ENCODE data around the gene ALKBH8.
"Not testable (repeated sequence)": the region's sequence is repeated elsewhere in the genome, so short reads cannot be mapped to it uniquely, and the experiment has no call there.

ALKBH8 gene

GRCh38 chr11:107565219-107565937 is at the start of gene ALKBH8:
Gene ALKBH8, minus strand, starts transcription at chr11:107565735. Its CDS starts 4,842 bp downstream, at chr11:107560893.
- DNase-seq = peak; percentile 77 to 83

GRCh38 chr11:107612445-107612844 is 46.9 kb upstream of the ALKBH8 start:
- no peak for DNase-seq

GRCh38 chr11:107609400-107610218 is 44.1 kb upstream of the ALKBH8 start:
- DNase-seq = no peak

GRCh38 chr11:107608809-107609208 is 43.3 kb upstream of the ALKBH8 start:
- DNase-seq = no peak

GRCh38 chr11:107606141-107606540 is 40.6 kb upstream of the ALKBH8 start:
- no peak for DNase-seq

GRCh38 chr11:107605061-107606006 is 39.8 kb upstream of the ALKBH8 start:
- DNase-seq = no peak

- peak in 1 of 2 experiments; percentile 15 for DNase-seq
Observed at GRCh38 chr11:107598225-107599139, 32.9 kb upstream of the ALKBH8 start.

- DNase-seq = no peak
Observed at GRCh38 chr11:107594736-107595135, 29.2 kb upstream of the ALKBH8 start.

GRCh38 chr11:107593951-107594350 is 28.4 kb upstream of the ALKBH8 start:
- DNase-seq = no peak

- DNase-seq = no peak
Observed at GRCh38 chr11:107592813-107593212, 27.3 kb upstream of the ALKBH8 start.

- DNase-seq = peak in 1 of 2 experiments; percentile 9
Observed at GRCh38 chr11:107592231-107592590, 26.7 kb upstream of the ALKBH8 start.

- peak; percentile 31 to 36 for DNase-seq
Observed at GRCh38 chr11:107591378-107592230, 26.1 kb upstream of the ALKBH8 start.

- peak; percentile 37 to 48 for DNase-seq
Observed at GRCh38 chr11:107590460-107591377, 25.2 kb upstream of the ALKBH8 start, which contains the start of gene ELMOD1. Gene ELMOD1, plus strand, starts transcription at chr11:107591147. Its CDS starts 27,043 bp downstream, at chr11:107618190.

- no peak for DNase-seq
Observed at GRCh38 chr11:107587306-107587979, 21.9 kb upstream of the ALKBH8 start.

- no peak for DNase-seq
Observed at GRCh38 chr11:107583629-107584195, 18.2 kb upstream of the ALKBH8 start.

- no peak for DNase-seq
Observed at GRCh38 chr11:107581147-107581546, 15.6 kb upstream of the ALKBH8 start.

- not testable (repeated sequence) for DNase-seq
Observed at GRCh38 chr11:107579169-107579568, 13.6 kb upstream of the ALKBH8 start.

GRCh38 chr11:107577346-107577711 is 11.8 kb upstream of the ALKBH8 start:
- DNase-seq = no peak

Data from activated CD4-positive, alpha-beta T cell treated with anti-CD3 and anti-CD28 coated beads, Interleukin-2, amount 50 U/mL, for 48 hours (primary cell).